Measurements from ENCODE around the gene CRYZL1. TPM values are rescaled to one million over a fixed set of nuclear protein-coding genes. Genes with fewer than 3 reads are reported as not detected.

CRYZL1 gene
- total RNA-seq, 1 donor from 2014 or later = 35.9 TPM

DNA sequence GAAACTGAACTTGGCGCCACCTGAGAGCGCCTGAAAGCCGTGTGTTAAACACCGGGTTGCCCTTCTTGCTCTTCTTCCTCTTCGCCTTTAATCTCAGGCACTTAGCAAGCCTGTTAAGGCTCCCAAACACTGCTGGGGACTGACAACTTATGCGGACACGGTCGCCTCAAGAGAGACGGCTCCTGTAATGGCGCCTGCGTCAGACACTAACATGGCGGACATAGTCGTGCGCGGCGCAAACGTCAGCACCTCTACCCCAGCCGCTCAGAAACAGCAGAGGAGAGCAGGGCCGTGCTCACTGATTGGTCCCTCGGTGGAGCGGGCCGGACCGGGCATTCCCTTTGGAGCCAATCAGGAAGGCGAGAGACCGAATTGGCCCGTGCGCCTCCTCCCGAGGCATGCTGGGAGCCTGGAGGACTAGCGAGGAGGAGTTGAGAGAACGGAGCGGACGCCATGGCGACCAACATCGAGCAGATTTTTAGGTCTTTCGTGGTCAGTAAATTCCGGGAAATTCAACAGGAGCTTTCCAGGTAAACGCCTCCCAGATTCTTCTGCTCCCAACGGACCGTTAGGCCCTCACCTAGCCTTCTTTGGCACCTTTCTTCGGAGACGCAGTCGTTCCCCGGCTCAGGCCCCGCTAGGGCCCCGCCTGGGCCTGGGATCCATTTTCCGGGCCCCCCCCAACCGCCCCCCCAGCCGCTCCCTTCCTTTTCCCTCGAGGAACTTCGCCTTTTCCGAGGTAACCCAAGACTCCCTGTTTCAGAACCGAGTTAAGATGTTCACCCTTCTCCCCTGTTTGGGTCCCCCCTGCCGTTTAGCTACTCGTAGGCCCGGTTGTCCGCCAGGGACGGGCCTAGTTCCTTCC is 98.7 kb downstream of the CRYZL1 start, which contains the start of gene SON:
Gene SON (plus strand): TSS at position 399 of the 865 bp plus-strand sequence. CDS start 55 bp downstream, at position 454.
- DNase-seq (ENCODE audit: low spot score) = peak; percentile 99

DNA sequence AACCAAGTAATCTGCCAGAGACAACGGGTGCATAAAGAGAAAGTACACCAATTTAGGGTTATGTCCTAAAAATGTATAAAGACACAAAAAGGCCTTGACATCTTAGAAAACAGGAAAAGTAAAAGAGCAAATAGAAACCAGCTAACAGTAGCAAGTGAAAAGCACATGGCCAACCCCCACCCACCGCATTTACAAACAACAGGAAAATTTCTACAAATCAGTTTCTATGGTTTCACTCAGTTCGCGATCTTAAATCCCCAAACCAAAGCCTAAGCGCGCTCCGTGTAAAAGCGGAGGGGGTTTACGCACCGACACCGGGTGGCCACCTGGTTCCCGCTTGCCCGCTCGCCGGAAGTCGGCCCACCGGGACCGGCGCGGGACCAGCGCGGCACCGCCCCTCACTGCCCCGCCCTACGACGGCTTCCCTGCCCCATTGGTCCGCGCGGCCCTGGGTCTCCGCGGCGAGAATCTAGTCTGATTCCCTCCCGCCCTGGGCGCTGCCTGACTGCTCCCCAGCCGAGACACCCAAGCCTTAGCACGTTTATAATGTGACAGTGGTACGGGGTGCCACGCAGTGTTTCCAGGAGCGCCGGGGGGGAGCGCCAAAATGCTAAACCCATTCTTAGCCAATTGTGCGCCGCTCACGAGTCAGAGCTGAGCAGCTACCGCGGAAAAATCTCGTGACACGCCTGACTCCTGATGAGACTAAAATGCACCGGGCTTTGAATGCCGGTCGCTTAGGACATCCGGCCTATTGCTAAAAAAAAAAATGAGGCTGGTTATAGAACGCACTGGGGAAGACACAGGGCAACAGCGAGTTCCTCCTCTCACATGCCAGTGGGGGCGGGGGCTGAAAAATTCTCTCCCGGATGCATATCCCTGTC is 99.5 kb downstream of the CRYZL1 start, which contains the start of gene GART:
Gene GART (minus strand): TSS at position 362 of the 884 bp plus-strand sequence. CDS start 2,802 bp downstream, outside the sequence.
- peak; percentile 95 for DNase-seq (ENCODE audit: low spot score)

DNA sequence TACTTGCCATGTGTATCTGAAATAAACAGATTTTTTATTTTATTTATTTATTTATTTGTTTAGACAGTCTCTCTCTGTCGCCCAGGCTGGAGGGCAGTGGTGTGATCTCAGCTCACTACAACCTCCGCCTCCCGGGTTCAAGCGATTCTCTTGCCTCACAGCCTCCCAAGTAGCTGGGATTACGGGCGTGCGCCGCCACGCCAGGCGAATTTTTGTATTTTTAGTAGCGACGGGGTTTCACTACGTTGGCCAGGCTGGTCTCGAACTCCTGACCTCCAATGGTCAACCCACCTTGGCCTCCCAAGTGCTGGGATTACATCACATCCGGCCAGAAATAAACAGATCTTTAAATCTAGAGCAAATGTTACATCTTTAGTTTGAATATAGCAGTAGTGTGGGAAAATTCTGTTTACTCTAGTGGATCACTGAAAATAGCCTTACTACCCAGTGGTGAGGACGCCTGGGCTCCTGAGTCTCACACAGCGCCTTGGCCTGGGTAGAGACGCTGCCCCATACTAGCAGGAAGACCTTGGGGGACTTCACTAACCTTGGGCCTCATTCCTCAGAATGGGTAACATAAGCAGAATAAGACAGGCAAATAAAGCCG is 100.3 kb downstream of the CRYZL1 start:
- no peak for DNase-seq (ENCODE audit: low spot score)

DNA sequence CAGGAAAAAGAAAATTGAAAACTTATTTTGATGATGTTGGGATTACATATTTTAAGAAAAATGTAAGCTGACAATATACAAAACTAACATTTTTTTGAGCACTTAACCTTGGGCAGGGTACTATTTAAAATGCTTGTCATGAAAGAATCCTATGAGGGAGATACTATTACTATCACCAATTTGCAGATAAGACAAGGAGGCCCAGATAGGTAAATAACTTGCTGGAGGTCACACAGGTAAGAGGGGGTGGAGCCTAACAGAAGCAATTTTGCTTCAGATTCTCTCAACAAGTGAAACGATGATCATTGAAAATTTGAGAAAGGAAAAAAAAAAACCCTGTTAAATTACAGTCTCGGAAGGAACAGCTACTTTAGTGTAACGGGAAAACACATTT is 100.8 kb downstream of the CRYZL1 start:
- no peak for DNase-seq (ENCODE audit: low spot score)

DNA sequence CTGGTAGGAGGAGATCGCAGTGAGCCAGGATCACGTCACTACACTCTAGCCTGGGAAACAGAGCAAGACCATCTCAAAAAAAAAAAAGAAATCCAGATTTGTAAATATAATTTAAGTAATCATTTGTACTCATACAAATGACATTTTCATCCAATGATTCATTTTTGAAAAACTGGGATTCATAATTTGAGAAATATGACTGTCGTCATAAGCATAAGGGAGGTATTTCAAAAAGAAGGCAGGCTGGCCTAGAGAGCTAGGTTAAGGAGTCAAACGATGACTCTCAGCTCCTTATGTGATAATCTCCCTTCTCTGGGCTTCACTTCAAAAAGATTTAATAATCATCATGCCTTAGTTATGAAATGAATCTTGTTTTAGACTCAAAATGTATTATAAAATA is 101.9 kb downstream of the CRYZL1 start:
- DNase-seq (ENCODE audit: low spot score) = no peak

Other genes with a start within 250 kb of the CRYZL1 start
- gene IFNGR2, start 238.3 kb downstream of the CRYZL1 start, total RNA-seq = 150 TPM
- 36.1 TPM for gene TMEM50B, start 161.8 kb downstream of the CRYZL1 start, total RNA-seq
- 1.6 TPM for gene DNAJC28, start 150.0 kb downstream of the CRYZL1 start, total RNA-seq
- gene GART, start 99.6 kb downstream of the CRYZL1 start, total RNA-seq = 99.0 TPM
- gene SON, start 98.7 kb downstream of the CRYZL1 start, total RNA-seq = 258 TPM
- 5.7 TPM for gene DONSON, start 53.1 kb downstream of the CRYZL1 start, total RNA-seq
- gene ITSN1, start 760 bp upstream of the CRYZL1 start, total RNA-seq = 268 TPM